ENCODE measurements around the gene ZNF343. TPM values are rescaled to one million over a fixed set of nuclear protein-coding genes. Genes with fewer than 3 reads are reported as not detected.

Gene ZNF343
- total RNA-seq: 13.0 and 16.2 TPM in 2 replicates

GRCh38 chr20:2508631-2509467 is at the start of gene ZNF343:
ZNF343 (minus strand) TSS chr20:2508915; CDS start chr20:2493895, 15,020 bp downstream.

GRCh38 chr20:2536560-2536986 is 27.9 kb upstream of the ZNF343 start, which contains the start of gene TMC2:
TMC2 (plus strand) TSS chr20:2536573; CDS start chr20:2536622, 49 bp downstream.

GRCh38 chr20:2470423-2471193 is 38.1 kb downstream of the ZNF343 start, which contains the start of gene SNRPB:
SNRPB (minus strand) TSS chr20:2470789; CDS start chr20:2470690, 99 bp downstream.

Small RNA genes lying within 50 kb of the gene (small RNA-seq; reads per million reads assigned to genes)
- gene RF00019: not detected

Other genes starting within 250 kb of the ZNF343 start
- not detected in 2 replicates for gene TGM3, start 212.9 kb downstream of the ZNF343 start, total RNA-seq
- gene TGM6, start 128.0 kb downstream of the ZNF343 start, total RNA-seq: not detected in 2 replicates
- gene SNRPB, start 38.1 kb downstream of the ZNF343 start, total RNA-seq: 76.9 and 87.1 TPM in 2 replicates
- not detected in 2 replicates for gene TMC2, start 27.7 kb upstream of the ZNF343 start, total RNA-seq
- 81.8 and 93.3 TPM in 2 replicates for gene NOP56, start 143.7 kb upstream of the ZNF343 start, total RNA-seq
- 57.0 and 66.4 TPM in 2 replicates for gene IDH3B, start 155.3 kb upstream of the ZNF343 start, total RNA-seq
- 0.73 and 3.1 TPM in 2 replicates for gene EBF4, start 183.9 kb upstream of the ZNF343 start, total RNA-seq

Data from hair follicle dermal papilla cell (primary cell).